H1 (cell line): Measurements from ENCODE around the gene CARD11. TPM values are rescaled to one million over a fixed set of nuclear protein-coding genes. Genes with fewer than 3 reads are reported as not detected.
"Not testable (repeated sequence)": the region's sequence is repeated elsewhere in the genome, so short reads cannot be mapped to it uniquely, and the experiment has no call there.

Experiments used
- CTCF ChIA-PET: fragments of 300-600 bp; sonication (Branson Sonifier 250); formaldehyde crosslinking; loops from one replicate; lab custom pipeline; 2021; ENCODE audit not compliant: partially characterized antibody; lab: Charles Lee
- POLR2A ChIA-PET: fragments of 300-600 bp; sonication (Branson Sonifier 250); formaldehyde crosslinking; loops from one replicate; lab custom pipeline; 2021; ENCODE audit warnings: inconsistent platforms; ENCODE audit not compliant: partially characterized antibody; lab: Charles Lee
- DNase-seq, 2 experiments: peaks; one replicate each; pipeline versions ENCODE4 v3.0.0 to v3.0.0-alpha.2; 2010 to 2022; ENCODE audit warnings: low spot score in 2 of 2, low read depth in 1 of 2, mixed read lengths in 1 of 2
- FAIRE-seq: peaks from 2 replicates; lab custom pipeline; 2011; peaks lifted over from hg19 to GRCh38; lab: Jason Lieb, UNC
- H2AFZ ChIP-seq: 2 replicates; pipeline ENCODE4 v1.8.1; 2012; ENCODE audit warnings: low read length, inconsistent platforms
- H2AK5ac ChIP-seq: 2 replicates; pipeline ENCODE4 v1.6.1; 2013; ENCODE audit warnings: low read depth, low read length
- H2BK120ac ChIP-seq: replicated peaks from 2 replicates; pipeline ENCODE3; 2013; ENCODE audit warnings: low read depth, low read length, inconsistent platforms
- H2BK12ac ChIP-seq: 2 replicates; pipeline ENCODE4 v1.6.1; 2013; ENCODE audit warnings: low read depth, low read length
- H2BK15ac ChIP-seq: 2 replicates; pipeline ENCODE4 v1.6.1; 2013; ENCODE audit warnings: low read length
- H2BK20ac ChIP-seq: 2 replicates; pipeline ENCODE4 v1.6.1; 2013; ENCODE audit warnings: low read length
- H2BK5ac ChIP-seq: 2 replicates; pipeline ENCODE4 v1.6.1; 2013; ENCODE audit warnings: low read depth, low read length
- H3K14ac ChIP-seq: 2 replicates; pipeline ENCODE4 v1.6.1; 2013; ENCODE audit warnings: inconsistent platforms; ENCODE audit not compliant: insufficient read length
- H3K18ac ChIP-seq: 2 replicates; pipeline ENCODE4 v1.6.1; 2013; ENCODE audit warnings: low read length; ENCODE audit errors: extremely low read depth
- H3K23ac ChIP-seq: 2 replicates; pipeline ENCODE4 v1.6.1; 2013; ENCODE audit warnings: inconsistent platforms; ENCODE audit not compliant: insufficient read length
- H3K23me2 ChIP-seq: 2 replicates; pipeline ENCODE4 v1.6.1; 2013; ENCODE audit warnings: low read depth, low read length
- H3K27ac ChIP-seq: 2 replicates; pipeline ENCODE4 v1.6.1; 2011; ENCODE audit warnings: low read depth, low read length, inconsistent platforms
- H3K27me3 ChIP-seq, 4 experiments: replicated peaks in 1 of 4; 1 replicate in 1 of 4; 2 replicates in 3 of 4; pipeline versions ENCODE4 v1.6.1 to v1.8.1; 2011 to 2013; ENCODE audit warnings: low read length in 3 of 4, mild to moderate bottlenecking in 3 of 4, inconsistent platforms in 2 of 4, mixed read lengths in 2 of 4, moderate library complexity in 1 of 4; ENCODE audit not compliant: control insufficient read depth in 3 of 4, insufficient read depth in 3 of 4; ENCODE audit errors: extremely low read depth in 1 of 4
- H3K36me3 ChIP-seq, 4 experiments: 2 replicates each; pipeline versions ENCODE4 v1.6.1 to v1.8.1; 2011 to 2013; ENCODE audit warnings: mild to moderate bottlenecking in 4 of 4, low read length in 3 of 4, moderate library complexity in 2 of 4, control low read depth in 1 of 4, inconsistent platforms in 1 of 4; ENCODE audit not compliant: insufficient read depth in 4 of 4, control insufficient read depth in 2 of 4
- H3K4ac ChIP-seq: replicated peaks from 2 replicates; pipeline ENCODE3; 2013; ENCODE audit warnings: low read length, low read depth, mixed read lengths, inconsistent platforms; ENCODE audit not compliant: insufficient read length
- H3K4me1 ChIP-seq, 4 experiments: replicated peaks in 1 of 4; 1 replicate in 1 of 4; 2 replicates in 3 of 4; pipeline versions ENCODE4 v1.6.1 to v1.8.1; 2011 to 2013; ENCODE audit warnings: low read length in 3 of 4, inconsistent platforms in 2 of 4, mixed read lengths in 1 of 4; ENCODE audit not compliant: insufficient read depth in 4 of 4, control insufficient read depth in 3 of 4
- H3K4me2 ChIP-seq, 2 experiments: 2 replicates each; pipeline versions ENCODE4 v1.6.1 to v1.8.1; 2011 to 2013; ENCODE audit warnings: low read depth in 2 of 2, low read length in 2 of 2, control low read depth in 1 of 2, inconsistent platforms in 1 of 2, mild to moderate bottlenecking in 1 of 2; ENCODE audit not compliant: insufficient read depth in 1 of 2
- H3K4me3 ChIP-seq, 4 experiments: fragments of 200-600, 300-600 bp in 1 of 4; sonication (generic), shearing (Covaris generic), sonication (Bioruptor Twin) in 1 of 4; 2 replicates each; pipeline versions ENCODE4 v1.5.1 to v1.8.1; 2011 to 2016; ENCODE audit warnings: low read length in 4 of 4, low read depth in 3 of 4, control low read depth in 2 of 4, inconsistent platforms in 2 of 4, mild to moderate bottlenecking in 2 of 4, mixed read lengths in 1 of 4, moderate library complexity in 1 of 4; ENCODE audit not compliant: insufficient read depth in 2 of 4; ENCODE audit errors: extremely low read depth in 1 of 4
- H3K56ac ChIP-seq: replicated peaks from 2 replicates; pipeline ENCODE3; 2013; ENCODE audit warnings: low read depth, mild to moderate bottlenecking, mixed read lengths, low read length, inconsistent platforms; ENCODE audit not compliant: insufficient read length
- H3K79me1 ChIP-seq: 2 replicates; pipeline ENCODE4 v1.6.1; 2013; ENCODE audit warnings: low read depth, low read length, control low read depth
- H3K79me2 ChIP-seq, 2 experiments: 2 replicates each; pipeline versions ENCODE4 v1.6.1 to v1.8.1; 2012 to 2013; ENCODE audit warnings: low read length in 2 of 2, mild to moderate bottlenecking in 2 of 2, inconsistent platforms in 1 of 2; ENCODE audit not compliant: insufficient read depth in 2 of 2, control insufficient read depth in 1 of 2
- H3K9ac ChIP-seq, 4 experiments: replicated peaks in 1 of 4; 1 replicate in 1 of 4; 2 replicates in 3 of 4; pipeline versions ENCODE4 v1.6.1 to v1.8.1; 2011 to 2013; ENCODE audit warnings: low read depth in 3 of 4, low read length in 3 of 4, control low read depth in 2 of 4, mild to moderate bottlenecking in 2 of 4, moderate library complexity in 2 of 4, inconsistent platforms in 1 of 4; ENCODE audit errors: extremely low read depth in 1 of 4
- H3K9me3 ChIP-seq, 2 experiments: 2 replicates each; pipeline versions ENCODE4 v1.6.1 to v1.8.1; 2012 to 2013; ENCODE audit warnings: mild to moderate bottlenecking in 2 of 2, moderate library complexity in 2 of 2, control low read depth in 1 of 2, inconsistent platforms in 1 of 2, low read depth in 1 of 2, low read length in 1 of 2, mixed read lengths in 1 of 2; ENCODE audit not compliant: insufficient read depth in 2 of 2
- H4K20me1 ChIP-seq, 2 experiments: replicated peaks in 1 of 2; 2 replicates each; pipeline versions ENCODE3 to v1.8.1; 2011 to 2013; ENCODE audit warnings: inconsistent platforms in 2 of 2, low read length in 2 of 2, mild to moderate bottlenecking in 1 of 2; ENCODE audit not compliant: insufficient read depth in 2 of 2, control insufficient read depth in 1 of 2
- H4K5ac ChIP-seq: 2 replicates; pipeline ENCODE4 v1.6.1; 2013; ENCODE audit warnings: low read length, low read depth, mixed read lengths, inconsistent platforms; ENCODE audit not compliant: insufficient read length
- H4K8ac ChIP-seq: 2 replicates; pipeline ENCODE4 v1.8.0; 2013; ENCODE audit warnings: mild to moderate bottlenecking, moderate library complexity, low read length, inconsistent platforms; ENCODE audit not compliant: insufficient read depth; ENCODE audit errors: extremely low read depth
- H4K91ac ChIP-seq: replicated peaks from 2 replicates; pipeline ENCODE3; 2013; ENCODE audit warnings: low read length, mixed read lengths, inconsistent platforms; ENCODE audit not compliant: insufficient read length
- CTBP2 ChIP-seq: IDR thresholded peaks from 2 replicates; pipeline ENCODE4 v1.7.0; 2011; ENCODE audit warnings: borderline replicate concordance, mild to moderate bottlenecking, moderate library complexity, mixed read lengths, low read length; ENCODE audit not compliant: insufficient read depth, insufficient read length
- HDAC2 ChIP-seq, 2 experiments: fragments of 300-600 bp in 1 of 2; sonication (generic) in 1 of 2; IDR thresholded peaks; 2 replicates each; pipeline ENCODE4 v1.6.1; 2011 to 2012; ENCODE audit warnings: low read depth in 2 of 2, low read length in 2 of 2, mild to moderate bottlenecking in 2 of 2, moderate library complexity in 2 of 2, borderline replicate concordance in 1 of 2, inconsistent platforms in 1 of 2
- JUN ChIP-seq: IDR thresholded peaks from 2 replicates; pipeline ENCODE4 v1.6.1; 2011; ENCODE audit warnings: low read depth, mild to moderate bottlenecking, improper control_type of control experiment, low read length
- KDM1A ChIP-seq: fragments of 200-600, 300-600 bp; sonication (generic); IDR thresholded peaks from 2 replicates; pipeline ENCODE4 v1.7.1; 2016; ENCODE audit warnings: mild to moderate bottlenecking, low read length, borderline replicate concordance
- POLR2AphosphoS5 ChIP-seq: IDR thresholded peaks from 2 replicates; pipeline ENCODE4 v1.6.1; 2011; ENCODE audit warnings: low read depth, low read length
- SRF ChIP-seq: IDR thresholded peaks from 2 replicates; pipeline ENCODE4 v1.6.1; 2011; ENCODE audit warnings: mild to moderate bottlenecking, low read depth, low read length, moderate library complexity
- WGBS, 2 experiments: shearing (Covaris generic) in 1 of 2; methylation state at CpG; one replicate each; pipeline versions ENCODE4 v1.1.6 to v1.1.7; 2013 to 2015; ENCODE audit warnings: low lambda C conversion rate in 2 of 2, mixed read lengths in 2 of 2, inconsistent platforms in 1 of 2, low coverage in 1 of 2, missing lambda C conversion rate in 1 of 2; ENCODE audit not compliant: insufficient replicate concordance in 2 of 2, insufficient coverage in 1 of 2, insufficient read length in 1 of 2; ENCODE audit errors: extremely low coverage in 1 of 2, missing lambda C conversion rate in 1 of 2; 5-methylcytosine and 5-hydroxymethylcytosine counted together
- polyA plus RNA-seq, 7 experiments: library from polyadenylated mRNA; depleted of rRNA in 3 of 7; stranded (reverse) in 5 of 7; unstranded in 2 of 7; fragments of >200 nt in 5 of 7; fragments of 200-250 nt in 2 of 7; gene quantifications; 1 replicate in 5 of 7; 2 replicates in 1 of 7; 4 replicates in 1 of 7; pipeline versions ENCODE4 v1.2.1 to v1.2.3, GENCODE V29; 2011 to 2013; ENCODE audit warnings: missing spikeins in 2 of 7, mixed read lengths in 2 of 7
- total RNA-seq: library from RNA; stranded (reverse); fragmentation: NEBNext Ultra II Directional; extraction: Animal tissue kit (Norgen Biotek cat#: 25700); gene quantifications from 2 replicates; pipeline ENCODE4 v1.2.1, GENCODE V29; 2021
- TF ChIP-seq, protein P1 (sequence below): IDR thresholded peaks from 2 replicates; pipeline ENCODE4 v1.6.1; 2012; ENCODE audit warnings: inconsistent platforms
- TF ChIP-seq, protein P2 (sequence below): IDR thresholded peaks from 2 replicates; pipeline ENCODE4 v1.6.1; 2011; ENCODE audit warnings: low read length, improper control_type of control experiment

Gene CARD11
- total and polyA plus RNA-seq, 2 of the 8 experiments (the other 6 are each of a cell fraction or from before 2014, with no cell fraction given), result 12.6 to 29.8 TPM

DNA sequence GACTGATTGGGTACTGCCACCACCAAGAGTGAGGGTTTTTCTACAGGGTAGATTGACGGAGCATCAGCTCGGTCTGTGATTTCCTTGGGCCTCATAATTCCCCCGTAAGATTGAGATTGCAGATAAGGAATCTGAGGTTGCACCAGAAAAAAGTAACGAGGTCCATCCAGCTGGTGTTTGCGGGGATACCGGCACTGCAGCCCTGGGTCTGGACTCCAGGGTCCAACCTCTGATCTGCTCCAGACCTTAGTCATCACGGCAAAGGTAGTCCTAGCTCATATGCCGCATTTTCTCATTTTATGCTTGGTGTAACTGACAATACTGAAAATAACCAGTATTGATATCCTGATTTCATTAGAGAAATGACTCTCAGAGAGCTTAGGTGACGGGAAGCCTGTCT is 3.9 kb downstream of the CARD11 start (continued):
- TF ChIP-seq KDM1A, result no peak
- TF ChIP-seq POLR2AphosphoS5, result no peak
- TF ChIP-seq SRF, result no peak
- TF ChIP-seq, protein P1, sequence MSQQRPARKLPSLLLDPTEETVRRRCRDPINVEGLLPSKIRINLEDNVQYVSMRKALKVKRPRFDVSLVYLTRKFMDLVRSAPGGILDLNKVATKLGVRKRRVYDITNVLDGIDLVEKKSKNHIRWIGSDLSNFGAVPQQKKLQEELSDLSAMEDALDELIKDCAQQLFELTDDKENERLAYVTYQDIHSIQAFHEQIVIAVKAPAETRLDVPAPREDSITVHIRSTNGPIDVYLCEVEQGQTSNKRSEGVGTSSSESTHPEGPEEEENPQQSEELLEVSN, result no peak
- no peak for TF ChIP-seq JUN
- TF ChIP-seq, protein P2, sequence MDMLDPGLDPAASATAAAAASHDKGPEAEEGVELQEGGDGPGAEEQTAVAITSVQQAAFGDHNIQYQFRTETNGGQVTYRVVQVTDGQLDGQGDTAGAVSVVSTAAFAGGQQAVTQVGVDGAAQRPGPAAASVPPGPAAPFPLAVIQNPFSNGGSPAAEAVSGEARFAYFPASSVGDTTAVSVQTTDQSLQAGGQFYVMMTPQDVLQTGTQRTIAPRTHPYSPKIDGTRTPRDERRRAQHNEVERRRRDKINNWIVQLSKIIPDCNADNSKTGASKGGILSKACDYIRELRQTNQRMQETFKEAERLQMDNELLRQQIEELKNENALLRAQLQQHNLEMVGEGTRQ, result no peak
- TF ChIP-seq CTBP2, result no peak
- TF ChIP-seq HDAC2 (IDR thresholded peaks at IDR 0.05; ENCODE audit: borderline replicate concordance in 1 of 2, low read depth in 2 of 2, low read length in 2 of 2), result no peak
- TF ChIP-seq, all 59 proteins: peak for 0

DNA sequence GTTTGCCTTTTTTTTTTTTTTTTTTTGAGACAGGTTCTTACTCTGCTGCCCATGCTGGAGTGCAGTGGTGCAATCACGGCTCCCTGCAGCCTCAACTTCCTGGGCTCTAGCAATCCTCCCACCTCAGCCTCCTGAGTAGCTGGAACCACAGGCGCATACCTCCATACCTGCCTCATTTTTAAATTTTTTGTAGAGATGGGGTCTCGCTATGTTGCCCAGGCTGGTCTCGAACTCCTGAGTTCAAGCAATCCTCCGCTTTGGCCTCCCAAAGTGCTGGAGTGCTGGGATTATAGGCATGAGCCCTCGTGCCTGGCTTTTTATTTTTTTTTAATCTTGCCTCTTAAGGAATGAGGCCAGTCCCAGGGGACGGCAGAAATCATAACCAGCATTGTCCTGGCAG is 5.7 kb downstream of the CARD11 start:
- H2AFZ ChIP-seq, H3K4me2 ChIP-seq, H4K91ac ChIP-seq, H3K9ac ChIP-seq, DNase-seq, H4K20me1 ChIP-seq, H4K5ac ChIP-seq, H2BK120ac ChIP-seq, H3K36me3 ChIP-seq, H3K9me3 ChIP-seq, H4K8ac ChIP-seq, H3K27ac ChIP-seq, H3K56ac ChIP-seq, FAIRE-seq, H3K23ac ChIP-seq, H3K18ac ChIP-seq, H3K27me3 ChIP-seq, H2BK20ac ChIP-seq, H2BK12ac ChIP-seq, H2BK15ac ChIP-seq, H3K4me1 ChIP-seq, H3K4me3 ChIP-seq, H3K4ac ChIP-seq, H3K23me2 ChIP-seq, H2AK5ac ChIP-seq, H3K14ac ChIP-seq, H2BK5ac ChIP-seq, CTCF ChIA-PET, H3K79me2 ChIP-seq, H3K79me1 ChIP-seq, POLR2A ChIA-PET: not testable (repeated sequence)
- 87% methylated on average over 7 of the region's 7 CpGs; no CpG with 5 or more reads in 1 of the 2 experiments for WGBS, 2 experiments
